Ovary (tissue), 9 donors: ENCODE results near the gene QSOX1. TPM values are rescaled to one million over a fixed set of nuclear protein-coding genes. Genes with fewer than 3 reads are reported as not detected.
A peak's percentile ranks its signal among the peaks of the same experiment; 100 is the strongest.

Experiments used
- DNase-seq, 5 donors: peaks; one replicate each; pipeline ENCODE4 v3.0.0-alpha.2; 2019 to 2020
- H3K27ac ChIP-seq, 2 donors: fragments of 200-600 bp; one replicate each; pipeline versions ENCODE4 v1.5.1 to v1.8.0; 2019 to 2022
- H3K27me3 ChIP-seq: fragments of 200-600 bp; one replicate; pipeline ENCODE4 v1.8.0; 2022
- H3K36me3 ChIP-seq: fragments of 200-600 bp; sonication (generic); one replicate; pipeline ENCODE4 v1.5.1; 2019
- H3K4me1 ChIP-seq: one replicate; pipeline ENCODE4 v1.8.1; 2013; ENCODE audit warnings: mild to moderate bottlenecking, moderate library complexity; ENCODE audit not compliant: insufficient read depth
- H3K4me3 ChIP-seq: fragments of 200-600 bp; sonication (generic); one replicate; pipeline ENCODE4 v1.5.1; 2017
- H3K9me3 ChIP-seq, 2 donors: fragments of 200-600 bp in 1 of 2; sonication (generic) in 1 of 2; one replicate each; pipeline versions ENCODE4 v1.5.1 to v1.8.1; 2013 to 2019; ENCODE audit warnings: mild to moderate bottlenecking in 1 of 2, moderate library complexity in 1 of 2
- CTCF ChIP-seq, 3 donors: fragments of 450-650 bp in 2 of 3; fragments of 200-600 bp in 1 of 3; IDR thresholded peaks; one replicate each; pipeline versions ENCODE4 v1.5.1 to v1.8.0; 2016 to 2022; ENCODE audit warnings: antibody characterized with exemption in 3 of 3, mild to moderate bottlenecking in 1 of 3
- EP300 ChIP-seq: sonication (generic); formaldehyde crosslinking; IDR thresholded peaks from one replicate; pipeline ENCODE4 v1.6.1; 2017; ENCODE audit warnings: antibody characterized with exemption
- POLR2A ChIP-seq: fragments of 450-650 bp; IDR thresholded peaks from one replicate; pipeline ENCODE4 v1.6.1; 2017; ENCODE audit warnings: antibody characterized with exemption, mild to moderate bottlenecking, moderate library complexity
- WGBS, 3 donors: extraction: QIAGEN DNeasy Blood & Tissue Kit in 1 of 3; methylation state at CpG; one replicate each; pipeline versions ENCODE4 v1.1.5 to v1.1.7; 2013 to 2017; 5-methylcytosine and 5-hydroxymethylcytosine counted together
- intact Hi-C, 4 donors: fragments of 100-400 bp; cut with DNase I; formaldehyde crosslinking; loops; one replicate each; pipeline versions ENCODE4 v1.11.0 to v1.15.1; 2022 to 2023
- polyA plus RNA-seq, 2 donors: library from polyadenylated mRNA; stranded (reverse); fragments of 200-250 nt in 1 of 2; fragments of 350-450 nt in 1 of 2; fragmentation: Illumina TruSeq in 1 of 2; extraction: RNeasy Lipid Tissue Mini Kit (QIAGEN cat#74804) in 1 of 2; gene quantifications; one replicate each; pipeline ENCODE4 v1.2.3, GENCODE V29; 2013 to 2014
- total RNA-seq, 7 donors: library from RNA; depleted of rRNA in 2 of 7; stranded (reverse); fragments of >200 nt in 2 of 7; fragmentation: NEBNext Ultra II Directional in 3 of 7; extraction: Animal tissue kit (Norgen Biotek cat#: 25700) in 3 of 7; gene quantifications; one replicate each; pipeline versions ENCODE4 v1.1.0 to v1.2.4, GENCODE V29; 2016 to 2023
- donor health status: DM: no; HTN: no; CAD: no; lungs with moderate emphysema.
- donor health status: DM: no; HTN: no; CAD: no.
- donor health status: Bipolar disorder and iron deficiency.
- donor health status: DM: yes; HTN: yes; CAD: no.
- donor health status: DM: no; HTN: no; CAD: no.
- donor health status: DM: yes; HTN: yes; CAD: no.

QSOX1 gene
- total and polyA plus RNA-seq, 9 donors: 57.8 to 475 (median 155) TPM

GRCh38 chr1:180185281-180185680 is 30.6 kb downstream of the QSOX1 start:
- no peaks in the 10 kb centered on the region for H3K4me1 ChIP-seq
- no peaks in the 10 kb centered on the region for H3K36me3 ChIP-seq
- intact Hi-C loops: loop anchor here in 3 of 4 donors (10.0 kb wide), 3 partner anchors 110 to 480 kb away; no protein-coding TSS in a partner anchor
- no peak overlapping the region for H3K4me3 ChIP-seq
- TF ChIP-seq CTCF (IDR thresholded peaks at IDR 0.05) (no peak), POLR2A (no peak), EP300 (no peak)
- H3K9me3 ChIP-seq: no peaks in the 10 kb centered on the region
- WGBS, 3 donors: 77 to 92% (median 84%) methylated on average over 5 of the region's 5 CpGs
- DNase-seq: peak in 1 of 5 donors; percentile 19
- no peaks in the 10 kb centered on the region for H3K27me3 ChIP-seq
- H3K27ac ChIP-seq: no peak overlapping the region

- intact Hi-C loops: loop anchor here in 3 of 4 donors (10.0 kb wide), 3 partner anchors 111 to 481 kb away; no protein-coding TSS in a partner anchor
- no peak for TF ChIP-seq POLR2A
- TF ChIP-seq EP300: no peak
- TF ChIP-seq CTCF (IDR thresholded peaks at IDR 0.05): no peak
Measured at GRCh38 chr1:180185971-180186645, 31.4 kb downstream of the QSOX1 start.

GRCh38 chr1:180186831-180187230 is 32.2 kb downstream of the QSOX1 start:
- WGBS, 3 donors: 64 to 74% (median 68%) methylated on average over 8 of the region's 8 CpGs
- Histone ChIP-seq H3K27ac (no peak overlapping the region), H3K9me3 (no peaks in the 10 kb centered on the region), H3K4me1 (no peaks in the 10 kb centered on the region), H3K27me3 (no peaks in the 10 kb centered on the region), H3K36me3 (no peaks in the 10 kb centered on the region), H3K4me3 (no peak overlapping the region)
- TF ChIP-seq POLR2A (no peak), CTCF (IDR thresholded peaks at IDR 0.05) (no peak), EP300 (no peak)
- intact Hi-C loops: loop anchor here in 3 of 4 donors (10.0 kb wide), 3 partner anchors 112 to 482 kb away; no protein-coding TSS in a partner anchor
- DNase-seq: no peak

More at GRCh38 chr1:180185971-180186645, 31.4 kb downstream of the QSOX1 start:
- Histone ChIP-seq H3K27ac (no peak overlapping the region), H3K27me3 (no peaks in the 10 kb centered on the region), H3K4me1 (no peaks in the 10 kb centered on the region), H3K36me3 (no peaks in the 10 kb centered on the region), H3K4me3 (no peak overlapping the region), H3K9me3 (no peaks in the 10 kb centered on the region)
- DNase-seq: peak in 1 of 5 donors; percentile 24
- WGBS, 3 donors: 87 to 90% (median 89%) methylated on average over 9 of the region's 9 CpGs

- no peaks in the 10 kb centered on the region for H3K4me1 ChIP-seq
- no peak for DNase-seq
- H3K4me3 ChIP-seq: no peak overlapping the region
- H3K9me3 ChIP-seq: no peaks in the 10 kb centered on the region
- no peak for TF ChIP-seq POLR2A
- no peak for TF ChIP-seq EP300
- no peak for TF ChIP-seq CTCF (IDR thresholded peaks at IDR 0.05)
- H3K36me3 ChIP-seq: no peaks in the 10 kb centered on the region
- intact Hi-C loops: loop anchor here in 3 of 4 donors (10.0 kb wide), 3 partner anchors 113 to 483 kb away; no protein-coding TSS in a partner anchor
- WGBS, 3 donors: 86 to 90% (median 89%) methylated on average over 5 of the region's 5 CpGs
- H3K27me3 ChIP-seq: no peaks in the 10 kb centered on the region
- H3K27ac ChIP-seq: no peak overlapping the region
Measured at GRCh38 chr1:180187626-180188025, 33.0 kb downstream of the QSOX1 start.
